Transverse colon (tissue), 4 donors: ENCODE results near the gene LMOD1.

ENCODE experiments used
- EP300 ChIP-seq: sonication (generic); formaldehyde crosslinking; IDR thresholded peaks from one replicate; pipeline ENCODE4 v1.6.1; 2017; ENCODE audit warnings: antibody characterized with exemption, low read depth
- POLR2A ChIP-seq: fragments of 450-650 bp; IDR thresholded peaks from one replicate; pipeline ENCODE4 v1.6.1; 2016; ENCODE audit warnings: antibody characterized with exemption, mild to moderate bottlenecking, moderate library complexity
- POLR2AphosphoS5 ChIP-seq, 3 donors: sonication (generic); formaldehyde crosslinking; IDR thresholded peaks; one replicate each; pipeline ENCODE4 v1.6.1; 2016; ENCODE audit warnings: antibody characterized with exemption in 3 of 3
- TF ChIP-seq, protein P1 (sequence below), 5 experiments: fragments of 200-600 bp in 3 of 5; fragments of 450-650 bp in 2 of 5; sonication (generic) in 3 of 5; IDR thresholded peaks; 1 replicate in 2 of 5; 2 replicates in 3 of 5; pipeline ENCODE4 v1.5.1; 2016 to 2017; ENCODE audit warnings: antibody characterized with exemption in 5 of 5, inconsistent platforms in 3 of 5, mild to moderate bottlenecking in 2 of 5, moderate library complexity in 1 of 5

DNA sequence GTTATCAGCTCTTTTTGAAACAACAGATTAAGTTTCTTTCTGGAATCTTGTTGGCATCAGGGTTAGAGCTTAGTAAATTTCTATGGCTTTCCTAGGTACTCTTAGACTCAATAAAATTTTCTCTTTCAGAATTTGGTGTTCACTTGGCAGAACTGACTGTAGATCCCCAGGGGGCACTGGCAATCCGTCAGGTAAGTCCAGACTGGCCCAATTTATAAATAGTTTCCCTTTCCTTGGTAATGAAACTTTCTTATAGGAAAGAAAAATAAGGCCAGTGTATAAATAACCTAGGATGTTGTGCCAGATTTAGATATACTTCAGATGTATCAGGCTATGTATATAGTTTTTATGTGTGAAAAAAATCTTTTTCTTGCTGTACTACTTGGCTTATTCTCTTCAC is 99.2 kb downstream of the LMOD1 start:
- TF ChIP-seq, protein P1, sequence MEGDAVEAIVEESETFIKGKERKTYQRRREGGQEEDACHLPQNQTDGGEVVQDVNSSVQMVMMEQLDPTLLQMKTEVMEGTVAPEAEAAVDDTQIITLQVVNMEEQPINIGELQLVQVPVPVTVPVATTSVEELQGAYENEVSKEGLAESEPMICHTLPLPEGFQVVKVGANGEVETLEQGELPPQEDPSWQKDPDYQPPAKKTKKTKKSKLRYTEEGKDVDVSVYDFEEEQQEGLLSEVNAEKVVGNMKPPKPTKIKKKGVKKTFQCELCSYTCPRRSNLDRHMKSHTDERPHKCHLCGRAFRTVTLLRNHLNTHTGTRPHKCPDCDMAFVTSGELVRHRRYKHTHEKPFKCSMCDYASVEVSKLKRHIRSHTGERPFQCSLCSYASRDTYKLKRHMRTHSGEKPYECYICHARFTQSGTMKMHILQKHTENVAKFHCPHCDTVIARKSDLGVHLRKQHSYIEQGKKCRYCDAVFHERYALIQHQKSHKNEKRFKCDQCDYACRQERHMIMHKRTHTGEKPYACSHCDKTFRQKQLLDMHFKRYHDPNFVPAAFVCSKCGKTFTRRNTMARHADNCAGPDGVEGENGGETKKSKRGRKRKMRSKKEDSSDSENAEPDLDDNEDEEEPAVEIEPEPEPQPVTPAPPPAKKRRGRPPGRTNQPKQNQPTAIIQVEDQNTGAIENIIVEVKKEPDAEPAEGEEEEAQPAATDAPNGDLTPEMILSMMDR (IDR thresholded peaks at IDR 0.05), result no peak
- TF ChIP-seq POLR2AphosphoS5 (IDR thresholded peaks at IDR 0.05), result no peak
- no peak for TF ChIP-seq POLR2A
- no peak for TF ChIP-seq EP300
